Psoas muscle (tissue), 8 donors: ENCODE measurements around the gene ELN. TPM values are rescaled to one million over a fixed set of nuclear protein-coding genes. Genes with fewer than 3 reads are reported as not detected.

ENCODE experiments used
- ATAC-seq, 4 donors: fragments of 200-7000 bp; cut with Tn5 transposase; one replicate each; pipeline ENCODE4 v1.9.1; 2020; ENCODE audit warnings: moderate library complexity in 3 of 4, mild to moderate bottlenecking in 2 of 4
- DNase-seq, 2 donors: peaks; one replicate each; pipeline ENCODE4 v3.0.0-alpha.2; 2020
- H3K27ac ChIP-seq: fragments of 200-600 bp; one replicate; pipeline ENCODE4 v1.8.0; 2022
- H3K27me3 ChIP-seq, 3 donors: fragments of 200-600 bp in 1 of 3; one replicate each; pipeline versions ENCODE4 v1.6.1 to v1.8.0; 2013 to 2022; ENCODE audit warnings: low read length in 2 of 3, mild to moderate bottlenecking in 2 of 3, moderate library complexity in 1 of 3; ENCODE audit not compliant: insufficient read depth in 3 of 3
- H3K36me3 ChIP-seq, 2 donors: fragments of 200-600 bp in 1 of 2; one replicate each; pipeline versions ENCODE4 v1.6.1 to v1.8.0; 2013 to 2022; ENCODE audit warnings: low read depth in 1 of 2, mild to moderate bottlenecking in 1 of 2, moderate library complexity in 1 of 2; ENCODE audit not compliant: insufficient read depth in 1 of 2
- H3K4me1 ChIP-seq: fragments of 200-600 bp; one replicate; pipeline ENCODE4 v1.8.0; 2022
- H3K4me3 ChIP-seq: fragments of 200-600 bp; one replicate; pipeline ENCODE4 v1.8.0; 2022; ENCODE audit warnings: mild to moderate bottlenecking
- H3K9me3 ChIP-seq: fragments of 200-600 bp; one replicate; pipeline ENCODE4 v1.8.0; 2022
- CTCF ChIP-seq: fragments of 200-600 bp; IDR thresholded peaks from one replicate; pipeline ENCODE4 v1.8.0; 2022; ENCODE audit warnings: antibody characterized with exemption
- WGBS, 3 donors: extraction: QIAGEN DNeasy Blood & Tissue Kit; methylation state at CpG; one replicate each; pipeline versions ENCODE4 v1.1.6 to v1.1.7; 2013; 5-methylcytosine and 5-hydroxymethylcytosine counted together
- intact Hi-C, 2 donors: fragments of 100-400 bp; cut with DNase I; formaldehyde crosslinking; loops; one replicate each; pipeline versions ENCODE4 v1.11.0 to v1.14.2; 2022
- polyA plus RNA-seq, 3 donors: library from polyadenylated mRNA; stranded (reverse); fragments of 200-250 nt; gene quantifications; one replicate each; pipeline ENCODE4 v1.2.3, GENCODE V29; 2013
- total RNA-seq, 4 donors: library from RNA; stranded (reverse); fragmentation: NEBNext Ultra II Directional in 2 of 4; extraction: Animal tissue kit (Norgen Biotek cat#: 25700) in 2 of 4; gene quantifications; one replicate each; pipeline versions ENCODE4 v1.2.1 to v1.2.4, GENCODE V29; 2021 to 2023
- donor health status: healthy with polysubstance abuse.
- donor health status: DM: no; HTN: no; CAD: no; lungs with moderate emphysema.
- donor health status: Bipolar disorder and iron deficiency.
- donor health status: healthy.
- donor health status: DM: yes; HTN: yes; CAD: no.
- donor health status: DM: no; HTN: no; CAD: no.
- donor health status: DM: no; HTN: no; CAD: no.
- donor health status: DM: yes; HTN: yes; CAD: no.

Gene ELN
- total and polyA plus RNA-seq, 7 donors: 10.6 to 41.1 (median 16.3) TPM

- intact Hi-C loops: no loop called here
- DNase-seq (peak; percentile 40 to 71), ATAC-seq (peak; percentile 58 to 77 (median 62))
- Histone ChIP-seq H3K27ac (peak overlapping the region; percentile 32), H3K27me3 (no peaks in the 10 kb centered on the region), H3K4me3 (no peak overlapping the region), H3K9me3 (no peaks in the 10 kb centered on the region), H3K4me1 (peaks cover 36% of the 10 kb centered on the region), H3K36me3 (no peaks in the 10 kb centered on the region)
- no peak for TF ChIP-seq CTCF
- 39 to 57% (median 52%) methylated on average over 12 to 13 of the region's 13 CpGs for WGBS, 3 donors
These were observed 15.1 kb upstream of the ELN start for GRCh38 chr7:74012842-74013249.

GRCh38 chr7:74013539-74014272, 14.3 kb upstream of the ELN start:
- Histone ChIP-seq H3K4me1 (peaks cover 36% of the 10 kb centered on the region), H3K36me3 (no peaks in the 10 kb centered on the region), H3K9me3 (no peaks in the 10 kb centered on the region), H3K27ac (peak overlapping the region; percentile 32), H3K27me3 (no peaks in the 10 kb centered on the region), H3K4me3 (no peak overlapping the region)
- peak; percentile 56 to 72 (median 64) for ATAC-seq
- no peak for TF ChIP-seq CTCF
- intact Hi-C loops: no loop called here
- peak; percentile 62 to 82 for DNase-seq
- 36 to 40% (median 38%) methylated on average over 13 to 16 of the region's 16 CpGs for WGBS, 3 donors

GRCh38 chr7:74014931-74015330, 13.0 kb upstream of the ELN start:
- no peak for TF ChIP-seq CTCF
- 90 to 99% (median 96%) methylated on average over 6 of the region's 6 CpGs for WGBS, 3 donors
- H3K27ac ChIP-seq: no peak overlapping the region
- no peak overlapping the region for H3K4me3 ChIP-seq
- H3K4me1 ChIP-seq: peaks cover 29% of the 10 kb centered on the region
- no peaks in the 10 kb centered on the region for H3K9me3 ChIP-seq
- H3K36me3 ChIP-seq: no peaks in the 10 kb centered on the region
- no peak for DNase-seq
- ATAC-seq: no peak
- intact Hi-C loops: no loop called here
- no peaks in the 10 kb centered on the region for H3K27me3 ChIP-seq

- DNase-seq: no peak
- H3K27ac ChIP-seq: no peak overlapping the region
- peaks cover 22% of the 10 kb centered on the region for H3K4me1 ChIP-seq
- H3K9me3 ChIP-seq: no peaks in the 10 kb centered on the region
- 95 to 99% (median 97%) methylated on average over 4 of the region's 4 CpGs for WGBS, 3 donors
- ATAC-seq: no peak
- no peak for TF ChIP-seq CTCF
- no peaks in the 10 kb centered on the region for H3K36me3 ChIP-seq
- H3K4me3 ChIP-seq: no peak overlapping the region
- intact Hi-C loops: no loop called here
- H3K27me3 ChIP-seq: peaks cover 0 to 2% (median 0%) of the 10 kb centered on the region in 3 donors
These were observed 12.3 kb upstream of the ELN start for GRCh38 chr7:74015670-74016069.

GRCh38 chr7:74017125-74017524, 10.8 kb upstream of the ELN start:
- Histone ChIP-seq H3K27me3 (peaks cover 0 to 2% (median 0%) of the 10 kb centered on the region in 3 donors), H3K4me1 (peaks cover 18% of the 10 kb centered on the region), H3K27ac (no peak overlapping the region), H3K9me3 (no peaks in the 10 kb centered on the region), H3K36me3 (no peaks in the 10 kb centered on the region), H3K4me3 (no peak overlapping the region)
- WGBS, 3 donors: 72 to 77% (median 77%) methylated on average over 6 of the region's 6 CpGs
- DNase-seq (no peak), ATAC-seq (no peak)
- no peak for TF ChIP-seq CTCF
- intact Hi-C loops: no loop called here
